ENCODE measurements around the gene PPP1R7. TPM values are rescaled to one million over a fixed set of nuclear protein-coding genes. Genes with fewer than 3 reads are reported as not detected.

The PPP1R7 gene
- polyA plus RNA-seq, 3 donors from 2014 or later = 108 to 138 (median 132) TPM

DNA sequence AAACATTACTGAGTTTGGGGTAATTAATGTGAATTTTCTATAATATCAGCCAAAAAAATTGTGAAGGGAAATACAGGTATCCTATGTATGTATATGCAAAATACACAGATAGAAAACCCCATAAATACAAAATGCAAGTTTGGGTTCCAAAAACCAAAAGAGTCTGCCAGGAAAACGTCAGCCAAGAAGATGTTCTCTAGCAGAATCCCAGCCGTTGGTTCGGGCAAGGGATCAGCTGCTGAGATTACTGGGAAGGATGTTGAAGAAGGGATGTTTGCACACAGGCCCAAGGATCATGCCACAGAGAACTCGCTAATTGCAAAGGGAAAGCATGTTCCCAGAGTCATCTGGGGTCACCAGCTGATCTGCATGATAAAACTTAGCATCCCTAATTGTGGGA is 28.7 kb downstream of the PPP1R7 start:
- peaks cover 0 to 1% (median 1%) of the 10 kb centered on the region in 3 donors for H3K27me3 Mint-ChIP-seq (ENCODE audit: low read depth in 3 of 3)
- H3K36me3 Mint-ChIP-seq = peaks cover 18 to 31% (median 26%) of the 10 kb centered on the region in 3 donors
- H3K27ac Mint-ChIP-seq = no peak overlapping the region
- no peak overlapping the region for H3K4me3 Mint-ChIP-seq
- no peaks in the 10 kb centered on the region for H3K4me1 Mint-ChIP-seq
- no peak for DNase-seq
- no peaks in the 10 kb centered on the region for H3K9me3 Mint-ChIP-seq

DNA sequence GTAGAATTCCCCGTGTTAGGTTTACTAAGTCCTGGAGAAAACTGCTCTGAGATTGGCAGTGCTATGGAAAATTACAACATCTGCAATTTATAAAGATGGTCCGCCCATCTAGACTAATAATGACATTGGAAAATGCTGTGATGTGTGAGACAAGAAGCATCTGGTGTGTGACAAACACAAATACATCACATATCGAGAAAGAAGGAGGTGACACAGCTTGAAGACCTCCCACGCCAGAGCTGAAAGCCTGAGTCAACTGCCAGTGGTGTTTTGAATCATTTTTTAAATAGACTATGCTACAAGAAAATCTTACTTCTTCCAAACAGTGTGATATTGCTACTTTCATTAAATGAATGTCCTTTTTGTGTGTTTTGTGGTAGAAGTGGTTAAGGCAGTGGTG is 29.6 kb downstream of the PPP1R7 start:
- DNase-seq = no peak
- no peaks in the 10 kb centered on the region for H3K9me3 Mint-ChIP-seq
- peaks cover 12 to 23% (median 21%) of the 10 kb centered on the region in 3 donors for H3K36me3 Mint-ChIP-seq
- no peak overlapping the region for H3K27ac Mint-ChIP-seq
- no peaks in the 10 kb centered on the region for H3K4me1 Mint-ChIP-seq
- H3K4me3 Mint-ChIP-seq = no peak overlapping the region
- peaks cover 0 to 1% (median 0%) of the 10 kb centered on the region in 3 donors for H3K27me3 Mint-ChIP-seq (ENCODE audit: low read depth in 3 of 3)

DNA sequence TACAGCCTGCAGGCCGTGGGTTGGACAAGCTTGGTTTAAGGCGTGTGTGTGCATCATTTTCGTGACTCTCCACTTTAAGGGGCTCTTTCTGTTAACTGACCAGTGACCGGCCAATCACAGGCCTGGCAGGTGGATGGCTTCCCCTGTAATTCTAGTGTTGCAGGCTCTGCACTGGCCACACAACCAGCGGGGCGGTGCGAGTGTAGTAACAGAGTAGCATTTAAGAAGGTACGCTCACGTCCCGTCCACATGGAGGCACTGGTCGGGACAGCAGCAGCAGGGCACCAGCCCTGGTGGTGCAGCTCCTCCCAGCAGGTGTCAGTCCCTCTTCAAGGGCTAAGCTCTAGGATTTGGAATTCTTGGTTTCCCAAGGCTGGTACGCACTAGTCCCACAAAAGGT is 30.2 kb downstream of the PPP1R7 start:
- H3K4me3 Mint-ChIP-seq = no peak overlapping the region
- H3K36me3 Mint-ChIP-seq = peaks cover 7 to 18% (median 16%) of the 10 kb centered on the region in 3 donors
- H3K27me3 Mint-ChIP-seq (ENCODE audit: low read depth in 3 of 3) = peaks cover 0 to 3% (median 0%) of the 10 kb centered on the region in 3 donors
- no peaks in the 10 kb centered on the region for H3K9me3 Mint-ChIP-seq
- no peaks in the 10 kb centered on the region for H3K4me1 Mint-ChIP-seq
- DNase-seq = no peak
- H3K27ac Mint-ChIP-seq = no peak overlapping the region

DNA sequence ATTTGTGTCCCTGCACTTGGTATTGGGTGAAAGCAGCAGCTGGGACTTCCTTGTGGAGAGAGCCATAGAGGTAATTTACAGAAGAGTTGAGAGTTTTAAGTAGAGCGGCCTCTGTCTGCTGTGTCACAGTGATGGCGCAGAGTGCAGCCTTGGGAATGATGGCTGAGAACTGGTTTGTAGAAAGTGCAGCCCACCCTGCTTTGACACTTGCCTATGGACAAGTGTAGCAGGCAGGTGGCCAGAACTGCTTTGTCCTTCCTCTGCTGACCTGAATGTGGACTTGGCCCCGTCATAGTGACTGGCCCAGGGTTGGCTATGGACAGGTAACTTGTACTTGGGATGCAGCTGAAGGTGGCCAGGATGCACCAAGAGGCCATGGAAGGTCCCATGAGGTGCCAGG is 31.9 kb downstream of the PPP1R7 start:
- DNase-seq = no peak
- Mint-ChIP-seq H3K27ac (no peak overlapping the region), H3K4me3 (no peak overlapping the region), H3K9me3 (no peaks in the 10 kb centered on the region), H3K27me3 (ENCODE audit: low read depth in 3 of 3) (peaks cover 0 to 3% (median 0%) of the 10 kb centered on the region in 3 donors), H3K4me1 (no peaks in the 10 kb centered on the region), H3K36me3 (peaks cover 7 to 18% (median 16%) of the 10 kb centered on the region in 3 donors)

DNA sequence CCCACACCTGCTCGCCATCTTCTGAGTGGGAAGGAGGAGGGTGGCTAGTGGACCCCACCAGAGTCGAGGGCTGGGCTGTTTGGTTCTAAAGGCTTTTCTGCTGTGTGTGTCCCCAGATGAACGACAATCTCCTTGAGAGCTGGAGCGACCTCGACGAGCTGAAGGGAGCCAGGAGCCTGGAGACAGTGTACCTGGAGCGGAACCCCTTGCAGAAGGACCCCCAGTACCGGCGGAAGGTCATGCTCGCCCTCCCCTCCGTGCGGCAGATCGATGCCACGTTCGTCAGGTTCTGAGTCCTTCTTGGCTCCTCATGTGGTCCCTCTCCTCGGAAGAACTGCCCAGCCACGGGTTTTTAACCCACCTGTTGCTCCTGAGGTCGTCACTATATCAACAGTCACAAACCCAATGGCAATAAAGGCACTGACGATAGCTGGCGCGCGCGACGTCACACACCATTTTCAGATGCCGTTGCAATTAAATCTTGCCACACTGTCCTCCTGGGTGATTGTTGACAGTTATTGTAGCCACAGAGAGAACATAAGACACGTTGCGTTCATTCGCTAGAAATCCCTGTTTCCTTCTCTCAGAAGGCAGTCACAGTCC is 32.4 kb downstream of the PPP1R7 start:
- DNase-seq = no peak
- H3K9me3 Mint-ChIP-seq = no peaks in the 10 kb centered on the region
- H3K27me3 Mint-ChIP-seq (ENCODE audit: low read depth in 3 of 3) = peaks cover 0 to 3% (median 0%) of the 10 kb centered on the region in 3 donors
- no peak overlapping the region for H3K4me3 Mint-ChIP-seq
- H3K36me3 Mint-ChIP-seq = peaks cover 7 to 18% (median 16%) of the 10 kb centered on the region in 3 donors
- no peaks in the 10 kb centered on the region for H3K4me1 Mint-ChIP-seq
- no peak overlapping the region for H3K27ac Mint-ChIP-seq

DNA sequence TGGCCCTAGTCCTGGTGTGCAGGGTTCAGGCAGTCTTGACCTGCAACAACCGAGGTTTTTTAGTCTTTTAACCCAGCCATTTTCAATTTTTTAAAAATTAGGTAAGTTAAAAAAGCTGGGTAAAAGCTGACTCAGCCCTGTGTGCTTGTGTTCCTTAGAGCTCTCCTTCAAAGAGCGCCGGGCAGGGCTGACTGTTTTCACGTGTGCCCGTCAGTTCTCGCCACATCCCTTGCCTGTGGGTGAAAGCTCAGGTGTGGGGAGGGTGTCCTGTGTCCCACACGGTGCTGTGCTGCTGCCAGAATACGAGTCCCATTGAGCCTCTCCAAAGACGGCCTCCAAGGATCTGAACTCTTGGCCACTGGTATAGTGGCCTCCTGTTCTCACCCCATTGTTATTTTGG is 33.0 kb downstream of the PPP1R7 start:
- Mint-ChIP-seq H3K36me3 (peaks cover 7 to 18% (median 16%) of the 10 kb centered on the region in 3 donors), H3K4me1 (no peaks in the 10 kb centered on the region), H3K27me3 (ENCODE audit: low read depth in 3 of 3) (peaks cover 0 to 3% (median 0%) of the 10 kb centered on the region in 3 donors), H3K27ac (no peak overlapping the region), H3K4me3 (no peak overlapping the region), H3K9me3 (no peaks in the 10 kb centered on the region)
- no peak for DNase-seq

DNA sequence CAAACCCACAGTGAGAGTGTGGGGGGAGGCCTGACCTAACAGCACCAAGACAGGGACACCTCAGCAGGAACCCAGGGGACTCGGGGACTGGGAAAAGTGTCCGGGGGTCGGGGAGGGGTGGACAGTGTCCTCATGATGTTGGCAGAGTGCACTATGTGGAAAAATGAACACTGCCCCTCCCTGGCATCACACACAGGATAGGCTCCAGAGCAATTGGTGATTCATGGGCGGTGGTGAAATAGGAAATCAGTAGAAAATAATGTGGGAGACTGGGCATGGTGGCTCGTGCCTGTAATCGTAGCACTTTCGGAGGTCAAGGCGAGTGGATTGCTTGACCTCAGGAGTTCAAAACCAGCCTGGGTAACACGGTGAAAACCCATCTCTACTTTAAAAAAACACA is 34.6 kb downstream of the PPP1R7 start:
- Mint-ChIP-seq H3K9me3 (no peaks in the 10 kb centered on the region), H3K36me3 (peaks cover 0 to 8% (median 2%) of the 10 kb centered on the region in 3 donors), H3K4me3 (no peak overlapping the region), H3K4me1 (no peaks in the 10 kb centered on the region), H3K27me3 (ENCODE audit: low read depth in 3 of 3) (peaks cover 0 to 3% (median 0%) of the 10 kb centered on the region in 3 donors), H3K27ac (peak overlapping the region in 1 of 6 donors; percentile 15)
- no peak for DNase-seq

DNA sequence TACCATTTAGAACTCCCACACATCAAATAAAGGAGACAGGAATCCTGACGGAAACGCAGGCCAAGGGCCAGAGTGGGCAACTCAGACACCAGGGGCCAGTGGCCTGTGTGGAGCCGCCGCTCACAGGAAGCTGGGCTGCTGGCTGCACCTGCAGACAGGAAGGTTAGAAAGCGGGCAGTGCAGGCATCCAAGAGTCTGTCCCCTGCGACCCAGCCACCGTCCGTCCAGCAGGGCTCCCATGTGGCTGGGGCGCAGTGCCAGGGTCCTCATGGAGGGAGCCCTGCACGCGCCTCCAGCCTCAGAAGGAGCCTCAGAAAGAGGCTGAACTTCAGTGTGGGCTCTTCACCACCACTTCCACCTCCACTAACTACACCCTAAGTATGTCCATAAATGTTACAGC is 35.7 kb downstream of the PPP1R7 start:
- Mint-ChIP-seq H3K27ac (no peak overlapping the region), H3K4me1 (no peaks in the 10 kb centered on the region), H3K9me3 (no peaks in the 10 kb centered on the region), H3K4me3 (no peak overlapping the region), H3K27me3 (ENCODE audit: low read depth in 3 of 3) (peaks cover 0 to 3% (median 0%) of the 10 kb centered on the region in 3 donors), H3K36me3 (peaks cover 0 to 3% (median 0%) of the 10 kb centered on the region in 3 donors)
- DNase-seq = no peak

DNA sequence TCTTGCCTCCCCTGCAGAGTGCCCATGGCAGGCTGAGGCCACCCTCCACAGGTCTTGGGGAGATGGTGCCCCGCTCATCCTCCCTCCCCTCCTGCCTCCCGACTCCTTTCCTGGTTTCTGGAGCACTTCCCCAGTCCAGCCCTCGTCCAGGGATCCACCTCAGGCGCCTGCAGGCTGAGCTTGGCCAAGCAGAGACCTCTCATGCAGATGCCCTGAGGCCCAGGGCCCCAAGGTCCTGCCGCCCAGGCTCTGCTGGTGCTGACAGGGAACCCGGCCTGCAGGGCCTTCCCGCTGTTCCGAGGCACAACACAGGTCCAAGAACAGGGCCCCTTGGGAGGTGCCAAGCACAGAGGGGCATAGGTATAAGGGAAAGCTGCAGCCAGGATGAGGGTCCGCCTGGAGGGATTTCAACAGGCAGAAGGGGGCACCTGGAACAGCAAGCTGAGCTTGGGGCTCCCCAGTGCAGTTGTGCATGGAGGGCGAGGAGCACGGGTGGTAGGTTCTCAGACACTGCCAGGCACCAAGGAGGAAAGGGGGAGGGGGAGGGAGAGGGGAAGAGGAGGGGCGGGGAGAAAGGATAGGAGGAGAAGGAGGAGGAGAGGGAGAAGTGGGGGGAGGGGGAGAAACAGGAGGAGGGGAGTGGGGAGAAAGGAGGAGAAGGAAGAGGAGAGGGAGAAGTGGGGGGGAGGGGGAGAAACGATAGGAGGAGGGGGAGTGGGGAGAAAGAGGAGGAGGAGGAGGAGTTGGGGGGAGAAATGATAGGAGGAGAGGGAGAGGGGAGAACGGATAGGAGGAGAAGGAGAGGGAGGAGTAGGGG is 37.0 kb downstream of the PPP1R7 start:
- H3K9me3 Mint-ChIP-seq = no peaks in the 10 kb centered on the region
- peaks cover 0 to 3% (median 0%) of the 10 kb centered on the region in 3 donors for H3K36me3 Mint-ChIP-seq
- H3K27ac Mint-ChIP-seq = no peak overlapping the region
- H3K27me3 Mint-ChIP-seq (ENCODE audit: low read depth in 3 of 3) = peaks cover 0 to 3% (median 0%) of the 10 kb centered on the region in 3 donors
- no peaks in the 10 kb centered on the region for H3K4me1 Mint-ChIP-seq
- no peak for DNase-seq
- no peak overlapping the region for H3K4me3 Mint-ChIP-seq

DNA sequence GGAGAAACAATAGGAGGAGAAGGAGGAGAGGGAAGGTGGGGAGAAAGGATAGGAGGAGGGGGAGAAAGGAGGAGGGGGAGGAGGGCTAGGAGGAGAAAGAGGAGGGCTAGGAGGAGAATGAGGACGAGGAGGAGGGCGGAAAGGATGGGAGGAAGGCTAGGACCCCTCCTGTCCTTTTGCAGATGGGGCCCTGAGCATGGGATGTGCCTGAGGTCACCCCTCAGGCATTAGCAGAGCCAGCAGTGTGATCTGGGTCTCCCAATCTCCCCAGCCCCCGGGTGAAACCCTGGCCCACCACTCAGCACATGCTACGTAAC is 37.6 kb downstream of the PPP1R7 start:
- no peaks in the 10 kb centered on the region for H3K4me1 Mint-ChIP-seq
- H3K4me3 Mint-ChIP-seq = no peak overlapping the region
- H3K36me3 Mint-ChIP-seq = peaks cover 0 to 3% (median 0%) of the 10 kb centered on the region in 3 donors
- peaks cover 0 to 2% (median 0%) of the 10 kb centered on the region in 3 donors for H3K27me3 Mint-ChIP-seq (ENCODE audit: low read depth in 3 of 3)
- H3K9me3 Mint-ChIP-seq = no peaks in the 10 kb centered on the region
- no peak for DNase-seq
- no peak overlapping the region for H3K27ac Mint-ChIP-seq

DNA sequence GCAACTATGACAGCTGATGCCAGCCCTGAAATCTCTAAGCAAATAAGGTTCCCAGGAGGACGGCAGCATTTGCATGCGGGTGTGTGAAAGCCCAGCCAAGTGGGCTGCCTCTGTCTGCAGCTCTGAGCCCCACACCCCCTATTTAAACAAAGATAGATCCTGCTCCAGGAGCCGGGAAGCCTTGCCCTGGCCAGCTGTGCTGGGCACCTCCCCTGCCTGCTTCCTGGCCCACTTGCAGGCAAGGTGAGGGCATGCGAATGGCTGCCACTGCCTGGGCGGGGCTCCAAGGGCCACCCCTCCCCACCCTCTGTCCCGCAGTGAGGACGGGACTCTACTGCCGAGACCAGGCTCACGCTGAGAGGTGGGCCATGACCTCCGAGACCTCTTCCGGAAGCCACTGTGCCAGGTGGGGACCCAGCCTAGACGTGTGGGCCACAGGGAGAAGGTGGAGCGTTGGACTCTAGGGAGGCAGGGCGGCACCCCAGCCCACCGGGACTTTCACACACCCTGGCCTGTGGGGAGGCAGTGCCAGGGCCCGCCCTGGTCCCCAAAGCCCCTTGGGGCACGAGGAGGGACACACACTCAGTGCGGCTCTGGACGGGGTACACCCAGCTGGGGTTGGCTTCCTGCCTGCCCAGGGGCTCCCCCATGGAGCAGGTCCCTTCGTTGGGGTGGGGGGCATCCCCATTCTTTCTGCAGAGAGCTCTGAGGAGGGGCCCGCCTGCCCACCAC is 38.3 kb downstream of the PPP1R7 start, which contains the start of gene ANO7:
Gene ANO7 (plus strand): TSS at position 317 of the 732 bp plus-strand sequence. CDS start 1,387 bp downstream, outside the sequence.
- Mint-ChIP-seq H3K4me1 (no peaks in the 10 kb centered on the region), H3K4me3 (no peak within 1 kb of the TSS), H3K27me3 (ENCODE audit: low read depth in 3 of 3) (peaks cover 0 to 2% (median 0%) of the 10 kb centered on the region in 3 donors), H3K36me3 (peaks cover 0 to 2% (median 0%) of the 10 kb centered on the region in 3 donors), H3K27ac (no peak within 1 kb of the TSS), H3K9me3 (no peaks in the 10 kb centered on the region)
- no peak for DNase-seq

DNA sequence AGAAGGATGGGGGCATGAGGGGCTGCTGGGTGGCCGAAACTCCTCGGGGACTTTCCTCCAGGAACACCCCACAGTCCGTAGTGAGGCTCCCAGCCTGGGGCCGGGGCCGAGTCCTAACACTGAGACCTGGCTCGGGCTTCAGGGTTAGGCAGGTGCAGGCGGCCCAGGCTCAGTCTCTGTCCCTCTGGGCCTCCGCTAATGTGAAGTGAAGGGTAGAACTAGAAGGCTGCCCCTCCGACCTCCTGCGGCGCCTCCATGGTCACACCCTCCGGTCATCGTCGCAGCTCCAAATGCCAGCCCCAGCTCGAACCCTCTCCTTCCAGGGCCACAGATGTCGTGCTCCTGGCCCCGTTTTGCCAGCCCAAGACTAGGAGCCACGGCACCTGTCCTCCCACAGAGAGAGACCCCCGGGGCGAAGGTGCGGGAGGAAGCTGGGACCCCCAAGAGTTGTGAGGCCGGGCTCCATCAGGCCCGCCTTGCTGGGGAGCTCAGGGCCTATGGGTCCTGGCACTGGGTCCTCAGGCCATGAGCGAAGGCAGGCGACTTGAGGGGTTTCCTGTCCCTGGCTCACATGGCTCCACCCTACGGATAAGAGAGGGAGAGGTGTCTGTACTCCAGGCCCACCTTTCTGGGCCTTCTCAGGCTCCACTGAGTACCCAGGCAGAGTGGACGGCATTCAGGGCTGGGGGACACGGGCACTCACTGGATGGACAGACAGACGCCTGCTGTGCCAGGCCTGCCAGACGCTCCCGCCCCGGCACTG is 39.0 kb downstream of the PPP1R7 start:
- no peak for DNase-seq
- H3K27ac Mint-ChIP-seq = no peak overlapping the region
- H3K4me1 Mint-ChIP-seq = no peaks in the 10 kb centered on the region
- H3K27me3 Mint-ChIP-seq (ENCODE audit: low read depth in 3 of 3) = peaks cover 0 to 2% (median 0%) of the 10 kb centered on the region in 3 donors
- H3K9me3 Mint-ChIP-seq = no peaks in the 10 kb centered on the region
- H3K36me3 Mint-ChIP-seq = no peaks in the 10 kb centered on the region
- no peak overlapping the region for H3K4me3 Mint-ChIP-seq

DNA sequence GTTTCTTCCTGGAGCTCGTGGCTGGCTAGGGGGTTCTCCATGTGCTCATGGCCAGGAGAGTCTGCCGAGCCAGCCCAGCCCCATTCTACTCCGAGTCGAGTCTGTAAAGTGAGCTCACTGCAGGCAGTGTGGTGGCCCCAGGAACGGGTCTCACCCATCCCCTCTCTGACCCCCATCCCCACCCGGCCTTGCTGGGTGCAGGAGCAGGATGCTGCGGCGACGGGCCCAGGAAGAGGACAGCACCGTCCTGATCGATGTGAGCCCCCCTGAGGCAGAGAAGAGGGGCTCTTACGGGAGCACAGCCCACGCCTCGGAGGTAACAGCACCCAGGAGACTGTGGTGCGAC is 39.6 kb downstream of the PPP1R7 start:
- no peak overlapping the region for H3K27ac Mint-ChIP-seq
- H3K27me3 Mint-ChIP-seq (ENCODE audit: low read depth in 3 of 3) = peaks cover 0 to 2% (median 0%) of the 10 kb centered on the region in 3 donors
- no peak overlapping the region for H3K4me3 Mint-ChIP-seq
- no peaks in the 10 kb centered on the region for H3K9me3 Mint-ChIP-seq
- no peaks in the 10 kb centered on the region for H3K36me3 Mint-ChIP-seq
- no peak for DNase-seq
- no peaks in the 10 kb centered on the region for H3K4me1 Mint-ChIP-seq
